NCI-H2171 (cell line): Measurements from ENCODE around the gene DCPS.
"Not testable (repeated sequence)": the region's sequence is repeated elsewhere in the genome, so short reads cannot be mapped to it uniquely, and the experiment has no call there.

Experiments used
- DNase-seq: peaks from one replicate; lab custom pipeline; 2025; lab: John Stamatoyannopoulos, UW

DCPS gene

DNA sequence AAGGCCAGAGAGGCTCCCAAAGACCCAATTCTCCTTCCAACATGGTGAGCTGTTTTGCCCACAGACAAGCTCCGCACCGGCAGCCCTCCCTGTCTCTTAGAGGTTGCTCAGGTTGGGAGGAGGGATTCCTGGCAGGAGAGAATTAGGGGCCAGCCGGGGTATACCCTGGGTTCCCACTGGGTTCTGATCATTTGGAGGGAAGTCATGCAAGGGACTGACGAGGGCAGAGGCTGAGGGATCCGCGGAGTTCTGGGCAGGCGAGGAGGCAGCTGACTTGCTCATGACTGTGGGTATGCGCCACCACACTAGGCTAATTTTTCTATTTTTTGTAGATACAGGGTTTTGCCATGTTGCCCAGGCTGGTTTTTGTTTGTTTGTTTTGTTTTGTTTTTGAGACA, 56.2 kb downstream of the DCPS start:
- DNase-seq = no peak

DNA sequence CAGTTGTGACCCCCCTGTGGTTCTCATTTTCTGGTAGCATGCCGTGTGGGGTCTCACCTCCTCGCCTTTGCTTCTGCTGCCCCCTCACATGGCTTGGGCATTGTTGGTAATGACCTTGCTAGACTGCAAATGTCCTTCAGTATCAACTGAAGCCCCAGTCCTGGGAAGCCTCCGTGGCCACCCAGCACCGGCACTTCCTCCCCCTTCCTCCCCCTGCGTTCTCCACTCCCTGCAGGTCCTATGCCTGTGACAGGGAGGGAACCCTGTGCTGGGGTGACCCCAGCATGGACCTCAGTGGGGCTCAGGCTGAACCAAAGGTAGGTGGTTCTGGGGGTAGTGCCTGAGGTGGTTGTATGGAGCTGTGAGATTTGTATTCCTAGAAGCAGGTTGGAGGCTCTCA, 57.5 kb downstream of the DCPS start:
- no peak for DNase-seq

DNA sequence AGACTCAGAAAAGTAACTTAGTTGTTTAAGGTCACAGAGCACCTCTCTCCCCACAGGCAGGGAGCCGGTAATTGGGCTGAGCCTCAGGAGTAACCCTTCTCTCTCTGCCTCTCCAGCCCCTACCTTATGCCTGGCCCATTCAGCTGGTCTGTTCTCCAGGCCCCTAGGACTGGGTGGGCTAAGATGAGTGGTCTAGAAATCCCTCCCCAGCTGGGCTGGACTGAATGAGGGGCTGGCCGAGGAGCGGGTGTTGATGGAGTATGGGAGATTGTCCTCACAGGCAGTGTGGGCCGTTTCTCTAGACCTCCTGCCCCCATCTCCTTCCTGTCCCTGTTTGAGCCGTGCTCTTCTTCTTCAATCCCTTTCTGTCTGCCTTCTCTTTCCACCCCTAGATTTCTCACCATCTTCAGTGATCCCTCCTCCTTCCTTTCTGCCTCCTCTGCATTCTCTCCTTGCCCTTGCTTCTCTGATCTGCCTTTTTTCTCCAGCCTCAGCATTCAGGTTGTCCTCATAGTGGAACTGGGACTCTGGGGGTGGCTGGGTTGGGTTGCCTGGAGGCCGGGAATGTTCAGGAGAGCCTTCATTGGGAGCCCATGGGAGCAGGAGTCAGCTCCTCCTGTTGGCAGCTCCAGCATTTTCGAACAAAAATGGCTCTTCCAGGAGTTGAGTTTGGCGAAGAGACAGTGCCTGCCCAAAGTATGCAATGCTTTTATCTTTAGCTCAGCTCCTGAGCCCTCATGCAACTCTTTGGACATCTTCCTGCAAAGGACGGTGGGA, 59.2 kb downstream of the DCPS start:
- DNase-seq = no peak

DNA sequence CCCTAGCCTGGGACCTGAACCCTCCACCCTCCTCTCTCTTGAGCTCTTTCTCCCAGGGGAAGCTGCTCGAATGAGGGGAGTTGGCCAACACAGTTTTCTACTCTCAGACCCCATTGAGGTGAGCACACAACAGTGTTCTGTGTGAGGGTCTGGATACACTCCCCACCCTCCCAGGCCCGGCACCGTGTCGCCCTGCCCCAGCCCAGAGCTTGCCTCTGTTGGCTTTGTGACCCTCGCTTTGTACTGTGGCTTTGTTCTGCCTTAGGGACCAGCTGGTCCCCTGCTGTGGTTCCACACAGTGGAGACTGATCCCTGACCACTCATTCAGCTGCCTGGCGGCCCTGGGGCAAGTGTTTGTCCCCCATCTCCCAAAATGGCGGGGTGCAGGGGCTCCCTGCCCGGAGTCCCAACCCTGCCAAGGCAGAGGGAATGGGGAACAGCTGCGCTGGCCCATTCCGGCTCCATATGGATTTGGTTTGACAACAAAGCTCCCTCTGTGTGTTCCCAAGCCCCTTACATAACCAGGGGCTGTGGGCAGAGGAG, 59.9 kb downstream of the DCPS start:
- DNase-seq = no peak

DNA sequence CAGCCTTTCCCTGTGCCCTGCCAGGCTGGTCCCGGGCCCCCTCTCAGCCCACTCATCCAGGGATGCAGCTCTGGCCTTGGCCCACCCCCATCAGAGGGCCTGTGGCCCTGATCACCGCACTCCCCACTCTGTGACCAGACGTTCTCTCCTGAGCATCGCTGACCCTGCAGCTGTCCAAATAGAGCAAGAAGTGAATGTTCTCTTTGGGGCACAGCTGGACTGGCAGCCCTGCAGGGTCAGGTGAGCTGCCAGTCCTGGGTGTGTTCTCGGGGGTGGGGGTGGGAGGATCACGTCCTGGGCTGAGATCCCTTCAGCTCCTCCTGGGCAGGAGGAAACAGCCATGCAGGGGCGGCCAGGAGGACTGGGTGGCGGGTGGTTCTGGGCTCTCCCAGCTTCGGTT, 60.9 kb downstream of the DCPS start:
- not testable (repeated sequence) for DNase-seq

DNA sequence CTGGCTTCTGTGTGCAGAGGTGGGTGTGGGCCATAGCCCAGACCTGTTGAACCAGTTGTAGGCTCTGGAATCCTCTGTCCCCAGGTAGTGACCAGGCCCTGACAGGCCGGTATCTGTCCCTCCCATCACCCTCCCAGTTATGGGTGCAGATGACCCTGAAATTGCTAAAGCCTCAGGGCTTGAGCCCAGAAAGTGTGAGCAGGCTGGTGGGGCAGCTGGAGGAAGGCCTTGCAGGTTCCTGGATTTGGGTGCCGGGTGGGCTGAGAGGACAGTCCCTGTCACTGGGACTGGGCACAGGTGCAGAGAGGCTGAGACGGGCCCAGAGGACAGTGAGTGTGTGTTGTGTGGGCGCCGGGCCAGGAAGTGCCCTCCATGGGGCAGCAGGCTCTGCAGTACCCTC, 61.6 kb downstream of the DCPS start:
- DNase-seq = not testable (repeated sequence)

DNA sequence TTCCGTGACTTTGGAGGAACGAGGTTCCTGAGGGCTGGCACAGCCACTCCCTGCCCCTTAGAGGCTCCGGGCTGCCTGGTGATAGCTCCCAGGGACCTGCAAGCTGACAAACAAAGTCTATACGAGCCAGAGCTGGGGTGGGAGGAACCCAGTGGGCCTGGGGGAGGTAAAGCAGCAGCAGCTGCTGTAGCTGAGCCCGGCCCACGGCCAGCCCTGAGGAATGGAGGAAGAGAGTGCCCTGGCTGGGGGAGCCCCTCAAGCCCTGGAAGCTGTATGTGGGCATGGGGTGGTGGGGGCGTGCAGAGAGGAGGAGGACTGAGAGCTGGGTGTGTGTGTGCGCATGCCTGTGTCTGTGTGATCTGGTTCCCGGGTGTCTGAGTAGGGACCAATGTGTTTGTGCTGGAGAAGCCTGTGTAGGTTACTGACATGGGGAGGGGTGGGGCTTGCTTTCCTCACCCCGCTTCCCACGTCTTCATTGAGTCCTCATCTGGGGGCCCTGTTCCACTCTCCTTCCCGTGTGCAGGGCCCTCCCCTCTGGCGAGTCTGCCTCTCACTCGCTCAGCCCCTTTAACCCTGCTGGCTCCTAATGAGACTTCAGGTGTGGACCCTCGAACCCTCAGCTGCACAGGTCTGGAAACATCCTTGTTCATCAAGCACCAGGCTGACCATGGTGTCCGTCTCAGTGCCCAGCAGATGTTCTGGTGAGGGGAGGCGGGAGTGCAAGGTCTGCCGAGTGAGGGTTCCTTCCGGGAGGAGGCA, 62.4 kb downstream of the DCPS start:
- DNase-seq = no peak

DNA sequence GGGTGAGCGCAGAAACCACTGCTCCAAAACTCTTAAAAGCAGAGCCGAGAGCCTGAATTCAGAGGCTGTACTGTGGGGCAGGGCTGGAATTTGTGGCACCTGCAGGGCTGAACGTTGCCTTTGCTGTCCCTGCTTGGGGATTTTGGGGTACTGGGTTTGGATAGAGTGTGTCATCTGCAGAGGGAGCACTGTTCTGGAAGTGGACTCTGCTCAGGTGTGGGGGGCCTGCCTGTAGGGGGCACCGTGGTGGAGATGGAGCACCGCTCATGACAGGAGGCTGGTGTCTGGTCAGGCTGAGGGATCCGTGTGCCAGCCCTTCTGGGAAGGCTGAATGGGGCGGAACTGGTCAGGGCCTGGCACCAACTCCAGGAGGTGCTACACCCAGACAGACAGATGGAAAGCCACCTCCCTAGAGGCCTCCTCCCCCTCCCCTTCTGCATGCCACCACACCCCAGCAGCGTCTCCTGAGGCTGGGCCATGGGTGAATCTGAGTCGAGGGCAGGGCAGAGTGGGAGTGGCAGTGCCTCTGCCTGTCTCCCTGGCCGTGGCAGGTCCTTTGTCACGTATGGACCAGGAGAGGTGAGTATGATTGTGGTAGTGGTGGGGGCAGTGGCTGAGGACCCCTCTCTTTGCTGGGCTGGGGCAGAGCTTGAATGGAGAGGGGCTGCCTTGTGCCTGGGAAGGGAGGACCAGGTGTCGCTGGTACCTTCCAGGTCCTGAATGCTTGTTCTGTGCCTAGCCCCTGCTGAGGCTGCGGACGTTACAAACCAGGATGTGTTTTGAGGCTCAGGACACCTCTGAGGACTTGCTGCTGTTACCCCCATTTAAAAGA, 63.2 kb downstream of the DCPS start:
- DNase-seq = not testable (repeated sequence)

DNA sequence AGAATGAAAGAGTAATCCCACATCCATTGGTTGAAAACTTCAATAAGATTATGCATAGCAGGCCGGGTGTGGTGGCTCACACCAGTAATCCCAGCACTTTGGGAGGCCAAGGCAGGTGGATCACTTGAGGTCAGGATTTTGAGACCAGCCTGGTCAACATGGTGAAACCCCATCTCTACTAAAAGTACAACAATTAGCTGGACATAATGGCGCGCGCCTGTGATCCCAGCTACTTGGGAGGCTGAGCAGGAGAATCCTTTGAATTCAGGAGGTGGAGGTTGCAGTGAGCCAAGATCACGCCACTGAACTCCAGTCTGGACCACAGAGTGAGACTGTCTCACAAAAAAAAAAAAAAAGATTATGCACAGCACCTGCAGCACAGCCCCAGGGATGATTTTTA, 63.9 kb downstream of the DCPS start:
- not testable (repeated sequence) for DNase-seq

DNA sequence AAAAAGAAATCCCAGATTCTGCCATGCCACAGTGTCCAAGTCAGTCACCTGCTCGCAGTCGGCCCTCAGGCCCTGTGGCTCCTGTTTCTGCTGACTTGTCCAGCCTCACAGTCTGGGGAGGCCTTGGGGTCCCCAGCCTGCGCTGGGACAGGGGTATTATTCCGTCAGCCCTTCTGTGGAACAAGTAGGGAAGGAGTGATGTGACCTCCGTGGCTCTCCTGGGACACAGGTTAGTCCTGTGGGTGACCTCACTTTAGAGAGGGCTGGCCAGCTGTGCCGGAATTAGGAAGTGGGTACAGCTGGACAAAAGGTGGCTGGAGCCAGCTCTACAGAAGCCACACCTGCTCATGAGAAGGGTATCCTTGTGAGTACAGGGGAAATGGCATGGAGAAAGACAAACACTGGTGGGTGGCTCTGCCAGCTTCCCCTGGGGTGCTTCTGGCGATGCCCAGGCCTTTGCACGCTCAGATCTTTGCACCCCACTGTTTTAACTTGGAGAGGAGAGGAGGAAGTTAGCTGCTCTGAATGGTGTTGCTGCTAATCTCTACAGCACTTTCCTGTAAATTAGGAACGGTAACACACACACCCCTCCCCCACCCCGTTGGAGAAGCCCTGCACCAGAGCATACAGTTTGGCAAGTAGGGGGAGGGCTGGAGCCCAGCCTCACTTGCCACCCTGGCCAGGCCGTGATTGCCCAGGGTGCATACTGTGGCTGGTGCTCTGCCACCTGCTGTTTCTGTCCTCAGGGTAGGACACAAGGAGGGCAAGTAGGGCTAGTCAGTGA, 64.7 kb downstream of the DCPS start:
- not testable (repeated sequence) for DNase-seq

DNA sequence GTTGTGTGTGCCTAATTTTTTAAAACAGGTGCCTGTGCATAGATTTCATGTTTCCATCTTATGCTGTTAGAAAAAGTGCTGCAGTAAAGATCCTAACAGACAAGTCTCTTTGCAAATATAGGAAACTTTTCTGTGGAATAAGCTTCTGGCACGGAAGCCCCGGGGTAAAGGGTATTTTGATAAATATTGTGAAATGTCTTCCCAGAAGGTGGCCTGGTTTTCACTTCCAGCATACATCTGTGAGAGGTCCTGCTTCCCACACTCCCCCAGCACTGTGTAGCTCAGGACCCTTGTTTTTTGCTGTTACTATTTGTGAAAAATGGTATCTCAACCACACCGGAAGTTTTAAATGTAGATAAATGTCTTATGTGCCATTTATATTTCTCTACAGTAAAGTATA, 66.2 kb downstream of the DCPS start:
- no peak for DNase-seq

DNA sequence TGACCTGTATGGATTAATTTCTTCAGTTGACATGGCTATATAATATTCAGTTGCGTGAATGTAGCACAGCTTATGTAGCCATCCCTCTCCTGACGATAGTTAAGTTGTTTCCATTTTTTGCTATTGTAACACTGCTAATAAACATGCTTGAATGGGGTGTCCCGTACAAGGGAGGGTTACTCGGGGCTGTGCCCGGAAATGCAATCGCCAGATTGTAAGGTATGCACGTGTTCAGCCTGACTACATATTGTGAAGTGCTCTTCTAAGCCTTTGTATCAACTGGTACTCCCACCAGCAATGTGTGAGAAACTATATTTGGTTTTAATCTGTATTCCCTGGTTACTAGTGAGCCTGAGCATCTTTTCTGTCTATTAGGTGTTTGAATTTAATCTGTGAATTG, 67.7 kb downstream of the DCPS start:
- DNase-seq = no peak

DNA sequence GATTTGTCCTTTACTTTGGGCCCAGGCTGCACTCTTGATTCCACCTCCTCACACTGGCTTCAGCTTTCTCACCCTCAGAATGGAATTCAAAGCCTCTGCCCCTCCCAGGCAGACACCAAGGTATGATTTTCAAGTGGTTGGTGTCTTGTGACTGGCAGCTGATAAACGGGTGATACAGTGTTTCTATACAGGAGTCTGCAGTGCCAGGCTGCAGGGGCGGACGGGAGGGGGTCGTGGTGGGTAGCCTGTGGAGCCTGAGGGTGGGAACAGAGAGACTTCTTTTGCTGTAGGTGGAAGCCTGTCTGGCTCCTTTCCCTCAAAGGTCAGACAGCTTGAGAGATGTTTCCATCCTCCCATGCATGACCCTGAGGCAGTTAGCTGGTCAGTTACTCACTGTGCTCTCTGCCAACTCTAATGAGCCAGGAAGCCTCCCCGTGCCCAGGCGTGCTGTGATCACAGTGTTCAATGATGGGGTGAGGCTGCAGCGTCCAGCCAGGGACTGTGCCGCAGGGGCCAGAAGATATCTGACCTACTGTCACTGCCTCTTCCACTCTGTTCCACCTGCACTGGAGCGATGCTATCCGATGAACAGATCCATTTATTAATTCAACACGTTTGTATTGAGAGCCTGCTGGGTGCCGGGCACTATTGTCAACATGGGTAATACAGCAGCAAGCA, 69.7 kb downstream of the DCPS start:
- DNase-seq = not testable (repeated sequence)

DNA sequence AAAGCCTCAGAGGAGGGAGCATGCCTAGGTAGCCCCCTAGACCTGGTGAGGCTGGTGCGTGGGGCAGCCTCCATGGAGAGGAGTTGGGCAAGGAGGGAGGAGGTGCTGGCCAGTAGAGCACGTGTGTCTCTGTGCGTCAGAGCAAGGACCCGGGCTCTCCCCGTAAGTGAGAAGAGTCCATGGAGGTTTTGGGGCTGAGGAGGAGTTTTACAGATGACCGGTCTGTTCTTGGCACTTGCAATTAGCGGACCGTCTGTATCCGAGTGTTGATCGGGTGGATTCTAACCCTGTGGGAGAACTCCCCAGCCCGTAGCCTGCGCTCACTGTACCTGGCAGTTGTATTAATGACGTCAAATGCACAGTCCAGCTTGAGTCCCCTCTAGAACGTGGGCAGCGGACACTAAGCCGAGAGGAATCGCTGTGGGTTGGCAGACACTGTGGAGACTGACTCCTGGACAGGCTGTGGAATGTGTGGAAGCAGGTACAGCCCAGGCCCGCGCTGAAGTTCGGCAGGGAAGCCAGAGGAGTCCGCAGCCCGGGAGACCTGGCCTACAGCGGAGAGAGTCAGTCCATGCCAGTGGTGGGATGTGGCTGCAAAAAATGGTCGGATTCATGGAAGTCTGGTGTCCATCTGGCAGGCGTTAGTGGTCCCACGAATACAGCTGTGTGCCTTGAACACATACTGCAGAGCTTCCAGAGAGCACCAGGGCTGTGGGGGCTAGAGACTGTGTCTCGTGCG, 70.9 kb downstream of the DCPS start:
- not testable (repeated sequence) for DNase-seq

DNA sequence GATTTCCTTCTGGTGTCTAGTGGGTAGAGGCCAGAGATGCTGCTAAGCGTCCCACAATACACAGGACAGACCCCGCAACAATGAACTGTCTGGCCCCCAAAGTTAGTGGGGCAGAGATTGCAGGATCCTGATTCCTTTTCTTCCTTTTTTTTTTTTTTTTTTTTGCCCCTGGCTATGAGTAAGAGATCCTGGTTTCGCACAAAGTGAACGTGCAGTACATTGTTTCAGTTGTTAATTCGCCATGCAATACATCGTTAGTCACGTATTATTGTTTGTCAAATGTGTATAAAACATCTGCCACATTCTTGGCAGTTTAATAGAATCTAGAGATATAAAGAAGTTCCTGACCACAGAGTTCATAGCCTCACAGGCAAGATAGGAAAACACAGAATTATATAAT, 71.9 kb downstream of the DCPS start:
- no peak for DNase-seq

DNA sequence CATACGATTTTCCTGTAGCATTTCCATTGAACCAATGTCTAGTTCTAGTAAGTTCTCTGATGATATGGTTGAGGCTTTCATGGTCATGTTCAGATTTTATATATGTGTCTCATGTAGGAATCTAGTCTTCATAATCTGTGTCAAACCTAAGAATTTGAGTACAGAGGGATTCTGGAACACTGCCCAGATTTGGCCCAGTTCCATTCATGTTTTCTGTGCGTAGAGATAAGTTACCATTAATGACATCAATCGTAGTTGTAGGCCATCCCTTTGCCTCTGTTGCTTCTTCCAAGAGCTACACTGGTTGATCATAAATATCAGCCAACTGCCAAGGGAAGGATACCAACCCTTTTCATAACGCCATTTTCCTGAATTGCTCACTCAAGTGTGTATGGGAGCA, 74.9 kb downstream of the DCPS start:
- no peak for DNase-seq

DNA sequence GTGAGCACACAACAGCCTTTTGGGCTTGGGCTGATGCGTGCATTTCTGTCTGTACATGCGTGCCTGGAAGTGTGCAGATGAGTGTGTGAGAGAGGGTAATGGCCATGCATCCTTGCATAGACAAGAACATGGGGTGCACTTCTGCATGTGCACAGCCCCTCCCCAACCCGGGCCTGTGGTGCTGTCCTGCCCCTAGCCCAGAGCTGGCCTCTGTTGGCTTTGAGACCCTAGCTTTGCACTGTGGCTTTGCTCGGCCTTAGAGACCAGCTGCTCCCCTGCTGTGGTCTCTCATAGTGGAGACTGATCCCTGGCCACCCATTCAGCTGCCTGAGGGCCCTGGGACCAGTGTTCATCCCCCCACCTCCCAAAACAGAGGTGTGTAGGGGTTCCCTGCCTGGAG, 77.0 kb downstream of the DCPS start:
- DNase-seq = no peak

DNA sequence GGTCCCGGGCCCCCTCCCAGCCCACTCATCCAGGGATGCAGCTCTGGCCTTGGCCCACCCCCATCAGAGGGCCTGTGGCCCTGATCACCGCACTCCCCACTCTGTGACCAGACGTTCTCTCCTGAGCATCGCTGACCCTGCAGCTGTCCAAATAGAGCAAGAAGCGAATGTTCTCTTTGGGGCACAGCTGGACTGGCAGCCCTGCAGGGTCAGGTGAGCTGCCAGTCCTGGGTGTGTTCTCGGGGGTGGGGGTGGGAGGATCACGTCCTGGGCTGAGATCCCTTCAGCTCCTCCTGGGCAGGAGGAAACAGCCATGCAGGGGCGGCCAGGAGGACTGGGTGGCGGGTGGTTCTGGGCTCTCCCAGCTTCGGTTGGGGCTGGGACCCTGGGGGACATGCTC, 78.1 kb downstream of the DCPS start:
- DNase-seq = not testable (repeated sequence)

DNA sequence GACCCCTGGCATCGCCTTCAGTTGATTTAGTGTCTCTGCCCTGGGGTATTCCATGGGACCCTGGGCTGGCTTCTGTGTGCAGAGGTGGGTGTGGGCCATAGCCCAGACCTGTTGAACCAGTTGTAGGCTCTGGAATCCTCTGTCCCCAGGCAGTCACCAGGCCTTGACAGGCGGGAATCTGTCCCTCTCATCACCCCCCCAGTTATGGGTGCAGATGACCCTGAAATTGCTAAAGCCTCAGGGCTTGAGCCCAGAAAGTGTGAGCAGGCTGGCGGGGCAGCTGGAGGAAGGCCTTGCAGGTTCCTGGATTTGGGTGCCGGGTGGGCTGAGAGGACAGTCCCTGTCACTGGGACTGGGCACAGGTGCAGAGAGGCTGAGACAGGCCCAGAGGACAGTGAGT, 78.8 kb downstream of the DCPS start:
- not testable (repeated sequence) for DNase-seq
